ENCODE results near the gene DDC.

DNA sequence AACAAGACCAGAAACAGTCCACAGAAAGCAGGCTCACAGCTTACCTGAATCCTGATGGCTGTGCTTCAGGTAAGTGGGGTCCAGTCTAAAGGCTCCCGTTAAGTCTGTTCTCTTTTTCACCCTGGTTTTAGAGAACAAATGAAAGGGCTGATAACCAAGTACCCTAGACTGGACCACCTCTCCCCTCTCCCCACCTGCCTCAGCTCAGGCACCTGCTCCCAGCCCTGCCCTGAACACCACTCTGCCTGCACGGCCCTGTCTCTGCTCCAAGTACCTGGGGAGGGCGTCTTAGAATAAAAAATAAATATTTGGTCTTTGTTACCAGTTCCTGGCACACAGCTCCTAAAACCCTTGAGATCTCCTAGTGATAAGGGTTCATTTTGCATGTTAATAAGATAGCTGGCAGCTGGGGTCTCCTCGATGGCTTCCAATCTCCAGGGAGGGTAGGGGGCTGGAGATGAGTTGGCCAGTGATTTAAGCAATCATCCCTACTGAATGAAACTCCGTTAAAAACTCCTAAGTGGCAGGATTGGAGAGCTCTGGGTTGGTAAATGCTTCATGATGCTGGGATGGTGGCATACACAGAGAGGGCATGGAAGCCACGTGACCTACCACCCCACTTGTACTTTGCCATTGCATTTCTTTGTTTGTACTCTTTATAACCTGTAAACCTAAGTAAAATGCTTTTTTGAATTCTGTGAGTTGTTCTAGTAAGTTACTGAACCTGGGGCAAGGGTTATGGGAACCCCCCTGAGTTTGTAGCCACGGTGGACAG lies 85.3 kb downstream of the DDC start:
- TF ChIP-seq YY1 (IDR thresholded peaks at IDR 0.05; ENCODE audit: low read depth) (no peak), MAX (IDR thresholded peaks at IDR 0.05) (no peak), CREB1 (IDR thresholded peaks at IDR 0.05; ENCODE audit: low read depth) (no peak), NFIC (IDR thresholded peaks at IDR 0.05) (no peak), EP300 (IDR thresholded peaks at IDR 0.05; ENCODE audit: borderline replicate concordance) (no peak), EGR1 (IDR thresholded peaks at IDR 0.05) (no peak), TCF12 (IDR thresholded peaks at IDR 0.05; ENCODE audit: low read depth) (no peak)
- TF ChIP-seq, protein P1, sequence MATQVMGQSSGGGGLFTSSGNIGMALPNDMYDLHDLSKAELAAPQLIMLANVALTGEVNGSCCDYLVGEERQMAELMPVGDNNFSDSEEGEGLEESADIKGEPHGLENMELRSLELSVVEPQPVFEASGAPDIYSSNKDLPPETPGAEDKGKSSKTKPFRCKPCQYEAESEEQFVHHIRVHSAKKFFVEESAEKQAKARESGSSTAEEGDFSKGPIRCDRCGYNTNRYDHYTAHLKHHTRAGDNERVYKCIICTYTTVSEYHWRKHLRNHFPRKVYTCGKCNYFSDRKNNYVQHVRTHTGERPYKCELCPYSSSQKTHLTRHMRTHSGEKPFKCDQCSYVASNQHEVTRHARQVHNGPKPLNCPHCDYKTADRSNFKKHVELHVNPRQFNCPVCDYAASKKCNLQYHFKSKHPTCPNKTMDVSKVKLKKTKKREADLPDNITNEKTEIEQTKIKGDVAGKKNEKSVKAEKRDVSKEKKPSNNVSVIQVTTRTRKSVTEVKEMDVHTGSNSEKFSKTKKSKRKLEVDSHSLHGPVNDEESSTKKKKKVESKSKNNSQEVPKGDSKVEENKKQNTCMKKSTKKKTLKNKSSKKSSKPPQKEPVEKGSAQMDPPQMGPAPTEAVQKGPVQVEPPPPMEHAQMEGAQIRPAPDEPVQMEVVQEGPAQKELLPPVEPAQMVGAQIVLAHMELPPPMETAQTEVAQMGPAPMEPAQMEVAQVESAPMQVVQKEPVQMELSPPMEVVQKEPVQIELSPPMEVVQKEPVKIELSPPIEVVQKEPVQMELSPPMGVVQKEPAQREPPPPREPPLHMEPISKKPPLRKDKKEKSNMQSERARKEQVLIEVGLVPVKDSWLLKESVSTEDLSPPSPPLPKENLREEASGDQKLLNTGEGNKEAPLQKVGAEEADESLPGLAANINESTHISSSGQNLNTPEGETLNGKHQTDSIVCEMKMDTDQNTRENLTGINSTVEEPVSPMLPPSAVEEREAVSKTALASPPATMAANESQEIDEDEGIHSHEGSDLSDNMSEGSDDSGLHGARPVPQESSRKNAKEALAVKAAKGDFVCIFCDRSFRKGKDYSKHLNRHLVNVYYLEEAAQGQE (IDR thresholded peaks at IDR 0.05; ENCODE audit: low read depth), result no peak
